ENCODE results near the gene THSD7B. TPM values are rescaled to one million over a fixed set of nuclear protein-coding genes. Genes with fewer than 3 reads are reported as not detected.

The THSD7B gene
- total and polyA plus RNA-seq, 10 of the 15 experiments (the other 5 are each of a cell fraction or from before 2014, with no cell fraction given), result 0.03 to 0.56 (median 0.28) TPM

DNA sequence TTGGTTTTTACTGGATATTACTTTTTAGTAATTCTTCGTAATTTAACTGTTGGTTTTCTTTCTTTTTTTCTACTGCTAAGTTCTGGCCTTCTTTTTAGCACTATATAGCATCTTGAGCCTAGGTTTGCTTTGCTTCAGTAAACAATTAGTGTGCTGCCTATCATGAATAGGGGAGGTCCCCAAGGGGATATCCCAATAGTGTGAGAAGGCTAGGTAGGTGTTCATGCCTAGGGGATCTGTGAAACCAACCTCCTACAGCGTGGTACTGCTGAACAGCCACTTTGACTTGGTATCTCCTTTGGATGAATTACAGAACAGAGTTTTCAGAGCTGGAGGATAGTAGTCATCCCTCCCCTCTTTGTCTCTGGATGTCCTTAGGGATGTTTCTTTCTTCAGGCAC is 888.7 kb downstream of the THSD7B start (continued):
- TF ChIP-seq, protein P1, sequence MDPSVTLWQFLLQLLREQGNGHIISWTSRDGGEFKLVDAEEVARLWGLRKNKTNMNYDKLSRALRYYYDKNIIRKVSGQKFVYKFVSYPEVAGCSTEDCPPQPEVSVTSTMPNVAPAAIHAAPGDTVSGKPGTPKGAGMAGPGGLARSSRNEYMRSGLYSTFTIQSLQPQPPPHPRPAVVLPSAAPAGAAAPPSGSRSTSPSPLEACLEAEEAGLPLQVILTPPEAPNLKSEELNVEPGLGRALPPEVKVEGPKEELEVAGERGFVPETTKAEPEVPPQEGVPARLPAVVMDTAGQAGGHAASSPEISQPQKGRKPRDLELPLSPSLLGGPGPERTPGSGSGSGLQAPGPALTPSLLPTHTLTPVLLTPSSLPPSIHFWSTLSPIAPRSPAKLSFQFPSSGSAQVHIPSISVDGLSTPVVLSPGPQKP (IDR thresholded peaks at IDR 0.05; ENCODE audit: low read depth, low read length), result no peak
- TF ChIP-seq POLR2AphosphoS2 (IDR thresholded peaks at IDR 0.05; ENCODE audit: low read depth, low read length), result no peak
- no peak for TF ChIP-seq BMI1 (IDR thresholded peaks at IDR 0.05; ENCODE audit: borderline replicate concordance)
- TF ChIP-seq FOXK2 (IDR thresholded peaks at IDR 0.05), result no peak
- TF ChIP-seq, protein P2, sequence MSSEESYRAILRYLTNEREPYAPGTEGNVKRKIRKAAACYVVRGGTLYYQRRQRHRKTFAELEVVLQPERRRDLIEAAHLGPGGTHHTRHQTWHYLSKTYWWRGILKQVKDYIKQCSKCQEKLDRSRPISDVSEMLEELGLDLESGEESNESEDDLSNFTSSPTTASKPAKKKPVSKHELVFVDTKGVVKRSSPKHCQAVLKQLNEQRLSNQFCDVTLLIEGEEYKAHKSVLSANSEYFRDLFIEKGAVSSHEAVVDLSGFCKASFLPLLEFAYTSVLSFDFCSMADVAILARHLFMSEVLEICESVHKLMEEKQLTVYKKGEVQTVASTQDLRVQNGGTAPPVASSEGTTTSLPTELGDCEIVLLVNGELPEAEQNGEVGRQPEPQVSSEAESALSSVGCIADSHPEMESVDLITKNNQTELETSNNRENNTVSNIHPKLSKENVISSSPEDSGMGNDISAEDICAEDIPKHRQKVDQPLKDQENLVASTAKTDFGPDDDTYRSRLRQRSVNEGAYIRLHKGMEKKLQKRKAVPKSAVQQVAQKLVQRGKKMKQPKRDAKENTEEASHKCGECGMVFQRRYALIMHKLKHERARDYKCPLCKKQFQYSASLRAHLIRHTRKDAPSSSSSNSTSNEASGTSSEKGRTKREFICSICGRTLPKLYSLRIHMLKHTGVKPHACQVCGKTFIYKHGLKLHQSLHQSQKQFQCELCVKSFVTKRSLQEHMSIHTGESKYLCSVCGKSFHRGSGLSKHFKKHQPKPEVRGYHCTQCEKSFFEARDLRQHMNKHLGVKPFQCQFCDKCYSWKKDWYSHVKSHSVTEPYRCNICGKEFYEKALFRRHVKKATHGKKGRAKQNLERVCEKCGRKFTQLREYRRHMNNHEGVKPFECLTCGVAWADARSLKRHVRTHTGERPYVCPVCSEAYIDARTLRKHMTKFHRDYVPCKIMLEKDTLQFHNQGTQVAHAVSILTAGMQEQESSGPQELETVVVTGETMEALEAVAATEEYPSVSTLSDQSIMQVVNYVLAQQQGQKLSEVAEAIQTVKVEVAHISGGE (CRISPR knock-in tag; IDR thresholded peaks at IDR 0.05), result no peak
- no peak for TF ChIP-seq TAF1 (IDR thresholded peaks at IDR 0.05; ENCODE audit: borderline replicate concordance, low read depth, low read length)
- TF ChIP-seq EZH2 (IDR thresholded peaks at IDR 0.05; ENCODE audit: borderline replicate concordance, control insufficient read depth, low read depth, low read length), result no peak
- TF ChIP-seq, protein P3, sequence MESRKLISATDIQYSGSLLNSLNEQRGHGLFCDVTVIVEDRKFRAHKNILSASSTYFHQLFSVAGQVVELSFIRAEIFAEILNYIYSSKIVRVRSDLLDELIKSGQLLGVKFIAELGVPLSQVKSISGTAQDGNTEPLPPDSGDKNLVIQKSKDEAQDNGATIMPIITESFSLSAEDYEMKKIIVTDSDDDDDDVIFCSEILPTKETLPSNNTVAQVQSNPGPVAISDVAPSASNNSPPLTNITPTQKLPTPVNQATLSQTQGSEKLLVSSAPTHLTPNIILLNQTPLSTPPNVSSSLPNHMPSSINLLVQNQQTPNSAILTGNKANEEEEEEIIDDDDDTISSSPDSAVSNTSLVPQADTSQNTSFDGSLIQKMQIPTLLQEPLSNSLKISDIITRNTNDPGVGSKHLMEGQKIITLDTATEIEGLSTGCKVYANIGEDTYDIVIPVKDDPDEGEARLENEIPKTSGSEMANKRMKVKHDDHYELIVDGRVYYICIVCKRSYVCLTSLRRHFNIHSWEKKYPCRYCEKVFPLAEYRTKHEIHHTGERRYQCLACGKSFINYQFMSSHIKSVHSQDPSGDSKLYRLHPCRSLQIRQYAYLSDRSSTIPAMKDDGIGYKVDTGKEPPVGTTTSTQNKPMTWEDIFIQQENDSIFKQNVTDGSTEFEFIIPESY (IDR thresholded peaks at IDR 0.05), result no peak
